K562 (cell line): Measurements from ENCODE around the gene ARSK. TPM values are rescaled to one million over a fixed set of nuclear protein-coding genes. Genes with fewer than 3 reads are reported as not detected.

Experiments used
- CBX2 ChIP-seq: fragments of 200-600 bp; sonication (generic); IDR thresholded peaks from one replicate; pipeline ENCODE4 v1.6.1; 2012; ENCODE audit warnings: mild to moderate bottlenecking, low read length, inconsistent platforms; ENCODE audit not compliant: insufficient read depth, poor library complexity, severe bottlenecking
- DLX4 ChIP-seq: fragments of 250-450 bp; sonication (Bioruptor Pico); IDR thresholded peaks from 2 replicates; pipeline ENCODE4 v1.6.1; 2021; ENCODE audit warnings: mild to moderate bottlenecking
- ETV1 ChIP-seq: fragments of 450-650 bp; conservative IDR thresholded peaks from 2 replicates; pipeline ENCODE4 v1.6.1; 2016; ENCODE audit warnings: missing genetic modification characterization, control low read depth, low read depth, missing compliant biosample characterization
- HMBOX1 ChIP-seq: sonication (generic); IDR thresholded peaks from 2 replicates; pipeline ENCODE4 v1.6.1; 2016
- NCOA1 ChIP-seq: fragments of 450-650 bp; IDR thresholded peaks from 2 replicates; pipeline ENCODE4 v1.6.1; 2016; ENCODE audit warnings: low read depth
- PBX2 ChIP-seq, 2 experiments: IDR thresholded peaks in 1 of 2; conservative IDR thresholded peaks in 1 of 2; 2 replicates each; pipeline ENCODE4 v1.6.1; 2016; ENCODE audit warnings: low read depth in 2 of 2, mild to moderate bottlenecking in 1 of 2, missing compliant biosample characterization in 1 of 2, missing genetic modification characterization in 1 of 2, moderate library complexity in 1 of 2
- POLR2G ChIP-seq: fragments of 200-400 bp; formaldehyde crosslinking; IDR thresholded peaks from 2 replicates; pipeline ENCODE4 v1.6.1; 2017; ENCODE audit warnings: low read depth, mild to moderate bottlenecking, antibody characterized with exemption, low read length, moderate library complexity
- PTTG1 ChIP-seq: fragments of 450-650 bp; IDR thresholded peaks from 2 replicates; pipeline ENCODE4 v1.6.1; 2016; ENCODE audit warnings: low read depth, mild to moderate bottlenecking, missing genetic modification characterization, missing compliant biosample characterization
- TAF15 ChIP-seq: fragments of 200-400 bp; formaldehyde crosslinking; IDR thresholded peaks from 2 replicates; pipeline ENCODE4 v1.6.1; 2017; ENCODE audit warnings: mild to moderate bottlenecking, low read depth, low read length, moderate library complexity
- TAF9B ChIP-seq: fragments of 450-650 bp; IDR thresholded peaks from 2 replicates; pipeline ENCODE4 v1.6.1; 2018; ENCODE audit warnings: mild to moderate bottlenecking; ENCODE audit not compliant: partially characterized antibody
- VEZF1 ChIP-seq: fragments of 200-800 bp; sonication (Bioruptor generic); IDR thresholded peaks from 2 replicates; pipeline ENCODE4 v1.6.1; 2017; ENCODE audit warnings: missing genetic modification characterization, missing compliant biosample characterization
- XRCC3 ChIP-seq: fragments of 450-650 bp; IDR thresholded peaks from 2 replicates; pipeline ENCODE4 v1.6.1; 2017; ENCODE audit warnings: mild to moderate bottlenecking, moderate library complexity
- ZBTB5 ChIP-seq: fragments of 450-650 bp; IDR thresholded peaks from 2 replicates; pipeline ENCODE4 v1.6.1; 2017; ENCODE audit warnings: antibody characterized with exemption
- ZNF224 ChIP-seq: sonication (generic); formaldehyde crosslinking; IDR thresholded peaks from 2 replicates; pipeline ENCODE4 v1.8.0; 2022; ENCODE audit warnings: mild to moderate bottlenecking, missing genetic modification reagents
- ZNF253 ChIP-seq: fragments of 250-450 bp; sonication (Bioruptor Pico); conservative IDR thresholded peaks from 2 replicates; pipeline ENCODE4 v1.6.1; 2021; ENCODE audit warnings: mild to moderate bottlenecking
- ZNF280A ChIP-seq: fragments of 450-650 bp; IDR thresholded peaks from 2 replicates; pipeline ENCODE4 v1.6.1; 2018; ENCODE audit warnings: mild to moderate bottlenecking, low read depth; ENCODE audit not compliant: partially characterized antibody
- polyA plus RNA-seq, 8 experiments: library from polyadenylated mRNA; depleted of rRNA in 4 of 8; stranded (reverse) in 5 of 8; unstranded in 3 of 8; fragments of >200 nt; fragmentation: Nextera tagmentation in 2 of 8; fragmentation: Illumina TruSeq in 1 of 8; extraction: Ambion mirVana in 2 of 8; extraction: Trizol in 1 of 8; gene quantifications; 2 replicates each; pipeline versions ENCODE4 v1.2.1 to v1.2.3, GENCODE V29; 2011 to 2014; ENCODE audit warnings: inconsistent platforms in 1 of 8, missing spikeins in 1 of 8
- total RNA-seq, 7 experiments: library from RNA; depleted of rRNA in 6 of 7; stranded (reverse); fragments of >200 nt in 6 of 7; fragmentation: Illumina TruSeq in 2 of 7; extraction: Trizol in 2 of 7; gene quantifications; 2 replicates each; pipeline versions ENCODE4 v1.2.1 to v1.2.3, GENCODE V29; 2011 to 2021; ENCODE audit warnings: low replicate concordance in 1 of 7

The ARSK gene
- total and polyA plus RNA-seq, 9 of the 15 experiments (the other 6 are each of a cell fraction or from before 2014, with no cell fraction given) = 2.7 to 9.4 (median 7.1) TPM

GRCh38 chr5:95554647-95555548 is at the start of gene ARSK, which contains the start of gene SKIC3 (continued):
- no peak for TF ChIP-seq ZBTB5
- TF ChIP-seq ETV1 (tag) = peak; percentile 52; the same call in 1 of the 2 replicates
- peak; percentile 22; the same call in 1 of the 2 replicates for TF ChIP-seq NCOA1
- no peak for TF ChIP-seq ZNF253
- no peak for TF ChIP-seq TAF15
- no peak for TF ChIP-seq DLX4
- peak; percentile 60; the same call in 1 of the 2 replicates for TF ChIP-seq ZNF224 (CRISPR knock-in tag)
- TF ChIP-seq ZNF280A = no peak
- TF ChIP-seq PBX2 (CRISPR knock-in tag; IDR thresholded peaks at IDR 0.05; ENCODE audit: low read depth) = no peak; the same call in 1 of the 2 replicates
- peak; percentile 88 for TF ChIP-seq PBX2 (tag; conservative IDR thresholded peaks at IDR 0.05; ENCODE audit: low read depth)
- TF ChIP-seq HMBOX1 = no peak
- peak; percentile 92 for TF ChIP-seq VEZF1 (CRISPR knock-in tag)
- no peak for TF ChIP-seq TAF9B
- no peak for TF ChIP-seq XRCC3
- no peak for TF ChIP-seq PTTG1 (tag)
- peak; percentile 98 for TF ChIP-seq POLR2G
- no peak for TF ChIP-seq CBX2
